Stimulated activated CD4-positive, alpha-beta T cell treated with anti-CD3 and anti-CD28 coated beads, Interleukin-12 subunit alpha, Interleukin-12 subunit beta, amount 100 ng/mL, for 4 hours (primary cell): Measurements from ENCODE around the gene RPL27A.

Experiments
- DNase-seq: peaks from one replicate; pipeline ENCODE4 v3.0.0-alpha.2; 2020

Gene RPL27A

GRCh38 chr11:8702598-8702915, 20.0 kb downstream of the RPL27A start:
- DNase-seq = no peak

GRCh38 chr11:8704136-8704535, 21.5 kb downstream of the RPL27A start:
- DNase-seq = no peak

GRCh38 chr11:8705146-8705545, 22.6 kb downstream of the RPL27A start:
- no peak for DNase-seq

GRCh38 chr11:8706673-8707432, 24.3 kb downstream of the RPL27A start:
- no peak for DNase-seq

GRCh38 chr11:8707541-8708191, 25.1 kb downstream of the RPL27A start:
- no peak for DNase-seq

GRCh38 chr11:8709002-8709672, 26.5 kb downstream of the RPL27A start:
- no peak for DNase-seq

GRCh38 chr11:8709777-8710176, 27.2 kb downstream of the RPL27A start:
- no peak for DNase-seq

GRCh38 chr11:8711895-8712442, 29.4 kb downstream of the RPL27A start:
- no peak for DNase-seq

- no peak for DNase-seq
Observed at GRCh38 chr11:8712506-8712905, 29.9 kb downstream of the RPL27A start.

- no peak for DNase-seq
Observed at GRCh38 chr11:8713760-8714454, 31.3 kb downstream of the RPL27A start.

GRCh38 chr11:8714622-8715225, 32.1 kb downstream of the RPL27A start:
- no peak for DNase-seq

GRCh38 chr11:8715501-8715900, 32.9 kb downstream of the RPL27A start:
- no peak for DNase-seq

- no peak for DNase-seq
Observed at GRCh38 chr11:8717544-8717875, 34.9 kb downstream of the RPL27A start.

GRCh38 chr11:8717876-8718753, 35.5 kb downstream of the RPL27A start:
- DNase-seq = no peak

GRCh38 chr11:8719211-8719649, 36.6 kb downstream of the RPL27A start:
- no peak for DNase-seq

- DNase-seq = no peak
Observed at GRCh38 chr11:8719721-8720120, 37.1 kb downstream of the RPL27A start.

- no peak for DNase-seq
Observed at GRCh38 chr11:8720352-8720751, 37.8 kb downstream of the RPL27A start.

GRCh38 chr11:8720868-8721608, 38.4 kb downstream of the RPL27A start:
- no peak for DNase-seq

- DNase-seq = no peak
Observed at GRCh38 chr11:8721609-8722500, 39.3 kb downstream of the RPL27A start.

- no peak for DNase-seq
Observed at GRCh38 chr11:8722809-8723208, 40.2 kb downstream of the RPL27A start.
